Cerebellar nuclear complex (tissue), 1 donor: ENCODE results near the gene IQSEC1.

Experiments
- DNase-seq, 2 experiments: peaks; one replicate each; lab custom pipeline; 2025; lab: John Stamatoyannopoulos, UW

Gene IQSEC1

GRCh38 chr3:12967606-12968351 is 105.5 kb downstream of the IQSEC1 start:
- DNase-seq, result no peak

DNA sequence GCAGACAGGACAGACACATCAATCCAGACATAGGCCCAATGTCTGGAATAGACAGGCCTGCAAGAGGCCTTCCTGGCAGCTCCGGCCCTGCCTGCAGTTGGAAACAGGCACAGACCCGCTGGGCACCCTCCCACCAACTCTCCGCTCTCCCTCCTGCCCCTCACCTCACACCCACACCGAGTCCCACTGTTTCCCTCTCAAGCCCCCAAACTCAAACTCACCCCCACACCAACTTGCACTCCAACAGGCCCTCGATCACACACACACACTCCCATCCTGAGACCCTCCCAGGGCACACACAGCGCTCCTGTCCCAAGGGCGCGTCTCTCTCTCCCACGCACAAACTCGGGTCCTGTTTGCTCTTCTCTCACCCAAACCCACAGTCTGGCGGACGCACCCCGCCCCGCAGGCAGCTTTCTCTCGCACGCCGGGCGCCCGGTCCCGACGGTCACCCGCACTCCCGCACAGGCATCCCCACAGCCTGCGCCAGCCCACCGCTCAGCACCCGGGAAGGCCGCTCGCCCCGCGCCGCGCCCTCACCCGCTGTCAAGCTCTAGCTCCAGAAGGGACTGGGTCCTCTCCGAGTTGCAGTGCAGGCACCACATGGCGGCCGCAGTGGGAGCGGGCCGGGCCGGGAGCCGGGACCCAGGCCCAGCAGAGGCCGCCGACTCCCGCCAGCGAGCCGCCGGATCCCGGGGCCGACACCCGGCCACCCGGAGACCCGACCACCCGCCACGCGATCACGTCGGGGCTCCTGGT is 106.2 kb downstream of the IQSEC1 start:
- no peak for DNase-seq

- DNase-seq, result no peak
Measured at GRCh38 chr3:12965999-12966846, 107.0 kb downstream of the IQSEC1 start.

GRCh38 chr3:12964711-12965612 is 108.3 kb downstream of the IQSEC1 start:
- DNase-seq, result no peak

- DNase-seq, result no peak
Measured at GRCh38 chr3:12963922-12964701, 109.1 kb downstream of the IQSEC1 start.

DNA sequence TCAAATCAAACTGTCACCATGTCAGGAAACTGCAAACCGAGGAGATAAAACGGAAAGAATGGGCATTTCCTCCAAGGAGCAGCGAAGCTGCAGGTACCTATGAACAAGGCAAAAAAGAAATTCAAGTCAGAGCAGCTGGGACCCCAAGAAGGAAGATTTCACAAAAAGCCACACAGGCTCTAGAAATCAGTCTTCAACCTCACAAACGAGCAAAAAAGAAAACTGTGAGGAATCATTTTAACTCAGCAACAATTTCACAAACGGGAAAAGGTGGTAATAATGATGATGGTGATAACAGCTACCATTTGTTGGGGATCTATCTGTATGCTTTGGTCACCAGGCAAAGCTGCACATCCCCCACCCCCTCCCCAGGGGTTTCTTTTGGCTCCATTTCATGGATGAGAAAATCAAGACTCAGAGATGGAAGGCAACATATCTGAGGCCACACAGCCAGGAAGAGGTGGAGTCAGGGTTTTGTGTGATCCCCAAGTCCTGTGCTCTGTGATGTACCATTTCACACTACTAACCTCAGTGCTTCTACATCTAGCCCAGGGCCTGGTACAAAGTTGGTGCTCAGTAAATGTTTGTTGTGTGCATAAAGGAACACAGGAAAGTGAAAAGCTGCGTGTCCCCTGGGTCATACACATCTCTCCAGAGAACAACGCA is 109.9 kb downstream of the IQSEC1 start:
- DNase-seq, result no peak

DNA sequence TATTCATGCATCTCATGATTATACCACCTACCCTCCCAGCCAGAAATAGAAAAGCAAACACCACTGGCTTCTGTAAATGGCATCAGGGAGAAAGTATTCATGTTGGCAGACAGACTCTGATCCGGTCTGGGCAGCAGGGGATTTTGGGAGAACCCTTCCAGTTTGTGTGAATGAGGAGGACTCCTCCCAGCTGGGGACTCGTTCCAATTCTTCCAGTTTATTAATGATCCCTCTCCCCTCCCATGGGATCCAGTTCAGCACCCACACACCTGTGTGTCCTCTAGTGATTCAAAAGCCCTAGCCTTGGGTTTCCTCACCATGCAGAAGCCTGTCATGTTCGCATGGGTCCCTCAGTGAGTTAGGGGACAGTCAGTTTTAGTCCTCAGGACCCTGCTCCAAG is 110.9 kb downstream of the IQSEC1 start:
- DNase-seq, result no peak

DNA sequence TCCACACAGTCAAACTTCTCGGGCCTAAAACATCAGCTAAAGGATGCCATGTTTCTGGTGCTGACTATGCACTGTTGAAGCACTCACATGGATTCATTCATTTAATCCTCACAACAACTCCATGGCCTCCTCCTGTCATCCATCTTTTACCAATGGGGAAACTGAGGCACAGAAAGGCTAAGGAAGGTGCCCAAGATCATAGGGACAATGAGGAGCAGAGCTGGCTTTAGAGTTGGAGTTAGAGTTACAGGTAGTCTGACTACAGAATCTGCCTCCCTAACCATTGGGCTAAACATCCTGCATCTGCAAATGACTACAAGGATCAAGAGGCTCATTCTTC is 111.6 kb downstream of the IQSEC1 start:
- no peak for DNase-seq

GRCh38 chr3:12961007-12961696 is 112.1 kb downstream of the IQSEC1 start:
- no peak for DNase-seq

DNA sequence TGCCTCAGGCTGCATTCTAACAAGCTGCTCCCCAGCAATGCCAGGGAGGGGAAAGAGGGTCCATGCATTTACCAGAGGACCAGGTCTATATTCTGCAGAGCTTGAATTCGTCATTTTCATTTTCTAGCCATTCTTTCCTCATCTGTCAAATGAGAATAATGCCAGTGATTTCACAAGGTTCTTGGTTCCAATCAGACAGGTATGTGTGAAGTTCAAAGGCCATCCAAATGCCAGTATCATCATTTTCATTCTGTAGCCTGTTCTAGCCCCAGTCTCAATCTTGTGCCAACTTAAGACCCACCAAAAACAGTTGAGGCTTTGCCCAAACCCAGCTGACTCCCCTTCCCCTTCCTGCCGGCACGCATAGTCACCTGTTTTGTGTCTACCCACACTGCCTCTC is 112.7 kb downstream of the IQSEC1 start:
- no peak for DNase-seq

DNA sequence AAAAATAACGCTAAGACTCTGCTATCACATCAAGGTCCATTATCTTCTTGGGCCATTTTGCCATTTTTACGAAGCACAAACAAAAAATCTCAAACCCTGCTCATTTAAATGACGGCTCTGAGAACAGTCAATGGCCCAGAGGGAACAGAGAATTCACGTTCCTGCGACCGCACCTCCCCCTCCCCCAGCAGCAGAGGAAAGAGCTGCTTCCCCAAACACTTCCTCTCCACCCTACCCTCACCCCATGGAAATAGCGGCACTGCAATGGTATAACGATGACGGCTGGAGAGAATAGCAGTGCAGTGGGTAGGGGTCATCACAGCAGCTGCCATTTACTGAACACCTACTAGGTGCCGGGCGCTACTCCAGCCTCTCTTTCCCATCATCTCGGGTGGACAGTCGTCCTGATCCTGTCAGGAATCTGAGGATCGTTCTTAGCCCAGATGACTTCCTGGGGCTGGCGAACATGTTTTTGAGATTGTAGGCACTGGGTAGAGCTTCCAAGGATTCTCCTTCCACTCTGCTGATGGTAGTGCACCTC is 113.3 kb downstream of the IQSEC1 start:
- DNase-seq, result no peak

GRCh38 chr3:12959410-12959809 is 113.8 kb downstream of the IQSEC1 start:
- DNase-seq, result no peak

GRCh38 chr3:12957824-12958792 is 115.1 kb downstream of the IQSEC1 start:
- DNase-seq, result no peak

GRCh38 chr3:12957339-12957738 is 115.9 kb downstream of the IQSEC1 start:
- no peak for DNase-seq

DNA sequence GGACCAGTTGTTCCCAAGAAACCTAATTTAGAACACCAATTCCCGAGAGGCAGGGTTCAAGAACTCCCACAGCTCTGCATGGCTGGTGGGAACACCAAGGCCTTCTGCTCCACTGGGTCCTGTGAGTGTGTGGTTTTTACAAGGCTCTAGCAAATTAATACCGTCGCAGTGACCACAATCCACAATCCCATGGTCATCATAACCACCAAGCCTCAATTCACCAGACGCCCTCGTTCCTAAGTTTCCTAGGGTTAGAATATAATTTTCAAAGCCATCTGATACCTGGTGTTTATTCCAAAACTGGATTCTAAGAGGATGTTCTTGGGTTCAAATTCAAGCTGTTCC is 116.9 kb downstream of the IQSEC1 start:
- no peak for DNase-seq

- no peak for DNase-seq
Measured at GRCh38 chr3:12955651-12956315, 117.4 kb downstream of the IQSEC1 start.

DNA sequence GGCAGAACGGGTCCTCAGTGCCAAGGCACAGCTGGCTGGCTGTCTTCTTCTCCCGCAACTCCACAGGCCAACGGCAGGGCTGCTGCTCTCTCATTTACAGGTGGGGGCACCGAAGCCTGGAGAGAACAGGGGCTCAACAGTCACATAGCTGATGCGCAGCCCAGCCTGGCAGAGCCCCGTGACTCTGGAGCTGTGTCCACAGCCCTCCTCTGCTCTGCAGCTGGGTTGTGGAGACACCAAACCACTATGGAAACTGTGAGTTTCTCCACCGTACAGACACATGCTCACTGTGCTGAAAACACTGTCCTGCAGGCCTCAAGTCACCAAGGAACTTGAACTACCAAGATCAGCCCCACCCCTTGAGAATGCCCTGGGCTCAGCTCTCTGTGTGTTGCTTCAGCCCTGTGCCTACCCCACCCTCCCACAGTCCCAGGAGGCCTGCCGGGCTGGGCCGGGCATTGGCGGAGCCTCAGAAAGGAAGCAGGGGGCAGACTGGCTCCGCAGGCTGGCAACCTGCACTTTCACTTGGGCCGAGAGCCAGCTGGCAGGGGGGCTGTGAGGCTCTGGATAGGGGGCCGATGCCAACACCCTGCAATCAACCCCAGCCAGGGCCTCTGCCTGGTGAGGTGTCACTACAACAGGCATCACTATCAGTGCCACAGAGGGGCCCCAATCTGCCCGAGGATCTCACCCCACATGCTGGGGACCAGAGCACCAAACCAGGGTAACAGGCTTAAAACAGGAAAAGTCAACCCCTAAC is 118.2 kb downstream of the IQSEC1 start:
- no peak for DNase-seq
